ENCODE measurements around the gene KIF26B.

GRCh38 chr1:245337829-245338484 lies 183.2 kb downstream of the KIF26B start:
- TF ChIP-seq POLR2A (IDR thresholded peaks at IDR 0.05) (no peak), POLR2AphosphoS5 (IDR thresholded peaks at IDR 0.05; ENCODE audit: insufficient read depth in 1 of 2, low read depth in 1 of 2) (no peak)
